LHCN-M2 (cell line): ENCODE measurements around the gene FNDC3B. TPM values are rescaled to one million over a fixed set of nuclear protein-coding genes. Genes with fewer than 3 reads are reported as not detected.

Source experiments
- DNase-seq: peaks from one replicate; pipeline ENCODE4 v3.0.0-alpha.2; 2012; ENCODE audit warnings: low read depth
- total RNA-seq: library from RNA; depleted of rRNA; stranded (reverse); fragments of >200 nt; gene quantifications from 2 replicates; pipeline ENCODE4 v1.2.3, GENCODE V29; 2014

Gene FNDC3B
- total RNA-seq, 1 experiment from 2014 or later, result 40.4 TPM

DNA sequence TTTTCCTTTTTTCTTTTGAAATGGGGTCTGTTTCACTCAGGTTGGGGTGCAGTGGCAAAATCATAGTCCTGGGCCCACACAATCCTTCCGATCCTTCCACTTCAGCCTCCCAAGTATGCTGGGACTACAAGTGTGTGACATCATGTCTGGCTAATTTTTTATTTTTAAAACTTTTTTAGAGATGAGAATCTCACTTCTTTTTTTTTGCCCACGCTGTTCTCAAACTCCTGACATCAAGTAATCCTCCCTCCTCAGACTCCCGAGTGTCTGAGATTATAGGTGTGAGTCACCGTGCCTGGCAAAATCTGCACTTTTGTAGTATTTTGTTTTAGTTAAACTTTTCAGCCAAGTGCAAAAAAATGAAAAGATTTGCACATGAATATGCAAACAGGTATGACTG, 171.0 kb downstream of the FNDC3B start:
- no peak for DNase-seq

DNA sequence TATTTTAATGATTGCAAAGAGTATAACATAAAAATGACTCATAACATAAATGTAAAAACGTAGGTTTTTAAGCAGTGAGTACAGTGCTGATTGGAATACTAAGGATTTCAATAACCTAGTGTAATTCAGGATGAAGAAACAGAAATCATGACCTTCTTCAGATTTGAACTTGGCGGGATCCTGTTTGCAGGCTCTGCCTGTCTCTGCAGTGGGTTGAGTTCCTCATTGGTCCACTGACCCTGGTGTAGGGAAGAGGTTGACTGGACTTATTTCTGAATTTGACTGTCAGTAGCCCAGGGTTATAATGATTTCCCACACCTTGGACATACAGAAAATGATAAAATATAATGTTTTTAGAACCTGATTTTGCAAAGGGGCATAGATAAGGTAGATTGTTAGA, 171.7 kb downstream of the FNDC3B start:
- no peak for DNase-seq

GRCh38 chr3:172213200-172213599, 173.8 kb downstream of the FNDC3B start:
- no peak for DNase-seq

GRCh38 chr3:172213904-172214303, 174.5 kb downstream of the FNDC3B start:
- DNase-seq, result no peak

DNA sequence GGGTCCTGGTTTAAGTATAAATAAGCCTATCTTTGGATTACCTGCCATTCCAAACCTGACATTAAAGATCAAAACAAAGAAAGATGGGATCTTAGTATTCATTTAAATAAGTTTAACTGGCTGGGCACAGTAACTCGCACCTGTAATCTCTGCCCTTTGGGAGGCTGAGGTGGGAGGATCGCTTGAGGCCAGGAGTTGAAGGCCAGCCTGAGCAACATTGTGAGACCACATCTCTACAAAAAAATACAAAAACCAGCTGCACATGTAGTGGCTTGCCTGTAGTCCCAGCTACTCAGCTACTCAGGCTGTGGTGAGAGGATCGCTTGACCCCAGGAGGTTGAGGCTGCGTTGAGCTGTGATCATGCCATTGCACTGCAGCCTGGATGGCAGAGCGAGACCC, 176.9 kb downstream of the FNDC3B start:
- no peak for DNase-seq

- DNase-seq, result no peak
Observed at GRCh38 chr3:172216911-172217310, 177.5 kb downstream of the FNDC3B start.

DNA sequence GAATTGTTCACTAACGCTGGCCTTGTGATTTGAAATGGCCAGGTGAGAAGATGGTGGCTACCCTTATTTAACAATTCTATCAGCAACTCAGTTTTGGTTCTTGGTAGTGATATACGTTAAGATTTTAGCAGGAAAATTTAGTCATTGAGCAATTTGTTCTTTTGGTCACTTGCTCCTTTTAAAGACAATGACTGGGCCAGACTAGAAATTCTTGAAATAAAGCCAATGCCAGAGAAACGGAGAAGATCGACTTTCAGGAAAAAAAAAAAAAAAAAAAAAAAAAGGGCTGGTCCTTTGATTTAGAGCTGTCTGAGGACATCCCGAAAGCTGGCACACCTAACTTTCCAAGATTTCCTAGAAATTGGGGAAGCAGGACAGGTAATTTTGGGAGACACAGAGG, 178.5 kb downstream of the FNDC3B start:
- peak; percentile 71 for DNase-seq

DNA sequence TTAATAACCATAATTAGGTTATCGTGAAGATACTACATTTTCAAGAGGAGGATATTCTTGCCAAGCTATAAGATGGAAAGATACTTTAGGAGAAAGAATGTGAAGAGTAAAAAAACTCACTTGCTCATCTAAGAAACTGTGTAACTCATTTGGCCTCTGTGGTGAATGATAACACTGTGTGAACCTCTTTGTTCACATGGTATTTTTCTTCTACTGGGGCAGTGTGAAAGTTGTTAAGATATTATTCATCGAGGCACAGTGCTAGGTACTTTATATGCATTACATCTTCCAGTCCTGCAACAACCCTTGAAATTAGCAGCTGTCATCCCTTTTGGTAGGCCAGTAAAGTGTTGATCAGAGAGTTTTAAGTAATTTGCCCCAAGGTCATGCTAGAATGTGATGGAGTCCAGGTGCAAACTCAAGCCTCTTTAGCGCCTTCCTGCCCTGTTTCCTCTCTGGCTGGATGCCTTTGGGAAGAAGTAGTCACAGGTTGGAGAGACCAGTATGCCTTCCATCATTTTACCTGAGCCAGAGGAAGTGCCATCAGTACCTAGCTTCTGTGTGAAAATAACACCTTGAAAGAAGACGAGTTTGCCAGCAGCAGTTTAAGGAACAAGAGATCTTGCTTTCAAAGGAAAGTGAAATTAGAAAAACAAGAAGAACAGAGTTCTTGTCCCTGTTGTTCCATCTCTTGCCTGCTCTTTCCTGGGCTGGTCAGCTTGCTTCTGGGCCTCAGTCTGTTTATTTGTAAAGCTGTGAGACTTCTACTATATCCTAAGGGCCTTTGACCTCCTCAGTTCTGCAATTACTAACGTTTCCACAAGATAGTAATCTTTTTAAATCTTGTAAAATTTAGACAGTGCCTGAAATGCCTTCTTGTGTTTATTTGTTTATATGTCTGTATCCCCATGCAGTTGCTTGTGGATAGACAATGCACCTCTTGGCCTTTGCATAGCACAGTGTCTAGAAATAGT, 179.3 kb downstream of the FNDC3B start:
- no peak for DNase-seq

GRCh38 chr3:172219750-172220149, 180.4 kb downstream of the FNDC3B start:
- DNase-seq, result no peak

- DNase-seq, result peak; percentile 83
Observed at GRCh38 chr3:172221547-172221946, 182.2 kb downstream of the FNDC3B start.

DNA sequence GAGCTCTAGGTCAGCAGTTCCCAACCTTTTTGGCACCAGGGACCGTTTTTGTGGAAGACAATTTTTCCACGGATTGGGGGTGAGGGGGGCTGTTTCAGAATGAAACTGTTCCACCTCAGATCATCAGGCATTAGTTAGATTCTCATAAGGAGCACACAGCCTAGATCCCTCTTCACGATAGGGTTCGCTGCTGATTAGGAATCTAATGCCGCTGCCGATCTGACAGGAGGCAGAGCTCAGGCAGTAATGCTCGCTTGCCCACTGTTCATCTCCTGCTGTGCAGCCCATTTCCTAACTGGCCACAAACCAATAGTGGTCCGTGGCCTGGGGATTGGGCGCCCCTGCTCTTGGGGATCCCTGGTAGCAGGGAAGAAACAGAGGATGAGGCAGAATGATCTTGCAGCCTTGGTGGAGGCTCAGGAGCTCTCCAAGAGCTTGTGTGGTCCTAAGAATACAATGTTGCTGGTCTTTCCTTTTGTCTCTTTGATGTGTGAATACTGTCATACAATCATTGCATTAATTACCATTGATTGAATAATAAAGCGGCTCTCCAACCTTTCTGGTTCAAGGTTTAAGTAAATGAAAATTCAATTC, 183.2 kb downstream of the FNDC3B start:
- DNase-seq, result no peak

DNA sequence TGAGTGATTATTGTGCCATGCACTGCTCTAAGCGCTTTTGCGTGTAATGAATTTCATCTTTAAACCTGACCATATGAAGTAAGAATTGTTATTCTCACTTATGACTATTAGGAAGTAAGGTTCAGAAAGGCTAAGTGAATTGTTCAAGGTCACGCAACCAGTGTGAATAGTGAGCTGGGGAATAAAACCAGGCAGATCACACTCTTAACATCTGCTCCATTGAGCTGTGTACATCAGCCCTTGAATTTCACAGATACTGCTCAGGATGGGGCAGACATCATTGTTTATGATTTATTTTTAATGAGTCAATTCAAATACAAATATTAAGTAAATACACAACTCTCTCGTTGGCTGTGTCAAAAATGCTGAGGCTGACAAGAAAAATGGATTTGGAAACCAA, 184.5 kb downstream of the FNDC3B start:
- no peak for DNase-seq

GRCh38 chr3:172224560-172225214, 185.3 kb downstream of the FNDC3B start:
- DNase-seq, result no peak

GRCh38 chr3:172225215-172225707, 185.9 kb downstream of the FNDC3B start:
- no peak for DNase-seq

GRCh38 chr3:172226831-172227230, 187.5 kb downstream of the FNDC3B start:
- no peak for DNase-seq

GRCh38 chr3:172227340-172228035, 188.1 kb downstream of the FNDC3B start:
- DNase-seq, result no peak

DNA sequence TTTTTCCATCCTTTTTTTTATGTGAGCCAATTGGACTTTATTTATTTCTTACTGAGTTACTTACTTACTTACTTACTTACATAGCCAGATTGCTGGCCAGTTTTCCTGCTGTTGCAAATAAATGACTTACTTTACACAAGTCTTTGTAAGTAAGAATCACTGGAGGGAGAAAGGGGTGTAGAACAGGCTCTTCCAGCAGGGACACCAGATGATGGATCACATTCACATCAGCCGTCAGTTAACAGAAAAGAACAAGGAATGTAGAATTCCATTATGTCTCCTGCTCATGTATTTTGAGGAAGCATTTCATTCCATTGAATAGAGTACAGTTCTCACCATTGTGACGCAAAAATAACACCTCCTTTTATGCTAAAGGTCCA, 188.6 kb downstream of the FNDC3B start:
- DNase-seq, result no peak

GRCh38 chr3:172229462-172229861, 190.1 kb downstream of the FNDC3B start:
- DNase-seq, result no peak

- no peak for DNase-seq
Observed at GRCh38 chr3:172231318-172231901, 192.0 kb downstream of the FNDC3B start.

GRCh38 chr3:172232579-172233212, 193.3 kb downstream of the FNDC3B start:
- DNase-seq, result no peak
